ENCODE results near the gene SLC25A48. TPM values are rescaled to one million over a fixed set of nuclear protein-coding genes. Genes with fewer than 3 reads are reported as not detected.
"Not testable (repeated sequence)": the region's sequence is repeated elsewhere in the genome, so short reads cannot be mapped to it uniquely, and the experiment has no call there.

Gene SLC25A48
- total RNA-seq, 2 experiments from 2014 or later = not detected

DNA sequence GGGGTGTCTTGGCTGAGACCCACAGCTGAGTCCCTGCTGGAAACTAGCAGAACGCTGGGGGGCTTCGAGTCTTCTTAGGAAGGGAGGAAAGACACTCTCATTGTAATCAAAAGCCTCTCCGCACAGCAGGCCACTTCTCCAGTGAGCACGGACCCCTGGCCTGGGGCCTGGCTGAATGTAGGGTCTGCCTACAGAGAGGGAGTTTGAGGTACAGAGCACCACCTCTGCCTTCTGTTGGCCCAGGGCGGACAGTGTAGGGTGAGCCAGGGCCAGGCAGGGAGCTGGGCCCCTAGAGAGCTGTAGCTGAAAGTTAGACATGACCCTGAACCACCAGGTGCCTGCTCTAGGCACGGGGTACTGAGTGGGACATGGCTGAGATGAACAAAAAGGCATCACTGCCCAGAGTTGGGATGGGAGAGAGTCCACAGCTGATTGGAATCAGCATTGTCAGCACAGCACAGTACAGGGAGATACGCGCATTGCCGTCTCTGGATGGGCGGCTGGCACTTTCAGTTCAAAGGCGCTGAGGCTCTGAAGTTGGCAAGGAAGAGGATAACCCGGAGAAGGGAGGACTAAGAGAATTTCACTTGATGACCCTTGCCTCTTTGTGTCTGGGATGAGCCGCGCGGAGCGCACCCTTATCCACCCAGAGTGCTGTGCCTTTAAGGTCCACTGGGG, 363 bp upstream of the SLC25A48 start:
- no peak for TF ChIP-seq EZH2phosphoT487 (IDR thresholded peaks at IDR 0.05; ENCODE audit: borderline replicate concordance, low read depth, low read length)
- TF ChIP-seq, protein P1, sequence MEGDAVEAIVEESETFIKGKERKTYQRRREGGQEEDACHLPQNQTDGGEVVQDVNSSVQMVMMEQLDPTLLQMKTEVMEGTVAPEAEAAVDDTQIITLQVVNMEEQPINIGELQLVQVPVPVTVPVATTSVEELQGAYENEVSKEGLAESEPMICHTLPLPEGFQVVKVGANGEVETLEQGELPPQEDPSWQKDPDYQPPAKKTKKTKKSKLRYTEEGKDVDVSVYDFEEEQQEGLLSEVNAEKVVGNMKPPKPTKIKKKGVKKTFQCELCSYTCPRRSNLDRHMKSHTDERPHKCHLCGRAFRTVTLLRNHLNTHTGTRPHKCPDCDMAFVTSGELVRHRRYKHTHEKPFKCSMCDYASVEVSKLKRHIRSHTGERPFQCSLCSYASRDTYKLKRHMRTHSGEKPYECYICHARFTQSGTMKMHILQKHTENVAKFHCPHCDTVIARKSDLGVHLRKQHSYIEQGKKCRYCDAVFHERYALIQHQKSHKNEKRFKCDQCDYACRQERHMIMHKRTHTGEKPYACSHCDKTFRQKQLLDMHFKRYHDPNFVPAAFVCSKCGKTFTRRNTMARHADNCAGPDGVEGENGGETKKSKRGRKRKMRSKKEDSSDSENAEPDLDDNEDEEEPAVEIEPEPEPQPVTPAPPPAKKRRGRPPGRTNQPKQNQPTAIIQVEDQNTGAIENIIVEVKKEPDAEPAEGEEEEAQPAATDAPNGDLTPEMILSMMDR (conservative IDR thresholded peaks at IDR 0.05; ENCODE audit: low read length) = peak; percentile 68; the same call in 1 of the 2 replicates
- H4K20me1 ChIP-seq (ENCODE audit: insufficient read depth, low read length) = no peaks in the 10 kb centered on the region
- CTCF ChIA-PET (ENCODE audit: unreplicated experiment) = no interaction called here
- H3K36me3 ChIP-seq (ENCODE audit: insufficient read depth, low read length) = no peaks in the 10 kb centered on the region
- H3K4me1 ChIP-seq (ENCODE audit: insufficient read depth, low read length, poor library complexity, severe bottlenecking) = no peaks in the 10 kb centered on the region
- no peak overlapping the region for H2AFZ ChIP-seq (ENCODE audit: low read length)
- no peak overlapping the region for H3K4me2 ChIP-seq (ENCODE audit: low read length)
- H3K9me2 ChIP-seq (ENCODE audit: insufficient read depth, low read length) = no peaks in the 10 kb centered on the region
- no peaks in the 10 kb centered on the region for H3K79me2 ChIP-seq (ENCODE audit: insufficient read depth, low read depth, low read length)
- H3K4me3 ChIP-seq (ENCODE audit: low read depth, low read length, poor library complexity, severe bottlenecking) = no peak overlapping the region
- POLR2A ChIA-PET = no interaction called here
- no peak overlapping the region for H3K27ac ChIP-seq (ENCODE audit: low read depth, low read length, poor library complexity, severe bottlenecking)
- BruUV-seq (replicated peaks) = no TSS peak
- DNase-seq (ENCODE audit: low spot score) = no peak
- intact Hi-C loops (cut with micrococcal nuclease; ENCODE audit: unreplicated experiment) = loop anchor here (10.0 kb wide), 1 partner anchor 369 kb away; no protein-coding TSS in a partner anchor
- H3K9me3 ChIP-seq (ENCODE audit: low read length) = no peaks in the 10 kb centered on the region

DNA sequence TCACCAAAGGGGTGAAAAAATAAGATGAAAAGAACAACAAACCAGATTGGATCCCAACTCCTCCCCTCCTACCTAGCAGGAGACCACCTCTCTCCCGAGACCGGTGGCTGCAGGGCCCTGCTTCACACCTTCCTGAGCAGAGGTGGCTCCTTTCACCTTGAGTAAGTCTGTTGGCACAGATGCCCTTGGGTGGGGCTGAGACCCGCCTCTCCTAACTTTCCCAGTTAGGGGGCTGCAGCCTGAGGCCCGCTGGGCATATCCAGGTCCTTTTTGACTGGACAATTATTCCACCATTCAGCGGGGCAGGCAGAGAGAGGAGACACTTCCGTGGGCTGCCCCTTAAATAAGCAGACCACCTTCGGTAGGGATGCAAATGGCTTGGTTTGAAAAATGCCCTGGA, 1.3 kb downstream of the SLC25A48 start:
- H2AFZ ChIP-seq (ENCODE audit: low read length) = no peak overlapping the region
- TF ChIP-seq, protein P1 (conservative IDR thresholded peaks at IDR 0.05; ENCODE audit: low read length) = no peak
- no peak for TF ChIP-seq EZH2phosphoT487 (IDR thresholded peaks at IDR 0.05; ENCODE audit: borderline replicate concordance, low read depth, low read length)
- no peaks in the 10 kb centered on the region for H3K9me3 ChIP-seq (ENCODE audit: low read length)
- POLR2A ChIA-PET = no interaction called here
- H4K20me1 ChIP-seq (ENCODE audit: insufficient read depth, low read length) = no peaks in the 10 kb centered on the region
- intact Hi-C loops (cut with micrococcal nuclease; ENCODE audit: unreplicated experiment) = loop anchor here (10.0 kb wide), 1 partner anchor 371 kb away; no protein-coding TSS in a partner anchor
- no peak overlapping the region for H3K4me3 ChIP-seq (ENCODE audit: low read depth, low read length, poor library complexity, severe bottlenecking)
- DNase-seq (ENCODE audit: low spot score) = no peak
- CTCF ChIA-PET (ENCODE audit: unreplicated experiment) = no interaction called here
- H3K4me2 ChIP-seq (ENCODE audit: low read length) = no peak overlapping the region
- BruUV-seq (replicated peaks) = no TSS peak
- H3K36me3 ChIP-seq (ENCODE audit: insufficient read depth, low read length) = no peaks in the 10 kb centered on the region
- no peaks in the 10 kb centered on the region for H3K9me2 ChIP-seq (ENCODE audit: insufficient read depth, low read length)
- H3K79me2 ChIP-seq (ENCODE audit: insufficient read depth, low read depth, low read length) = no peaks in the 10 kb centered on the region
- H3K4me1 ChIP-seq (ENCODE audit: insufficient read depth, low read length, poor library complexity, severe bottlenecking) = no peaks in the 10 kb centered on the region
- no peak overlapping the region for H3K27ac ChIP-seq (ENCODE audit: low read depth, low read length, poor library complexity, severe bottlenecking)

DNA sequence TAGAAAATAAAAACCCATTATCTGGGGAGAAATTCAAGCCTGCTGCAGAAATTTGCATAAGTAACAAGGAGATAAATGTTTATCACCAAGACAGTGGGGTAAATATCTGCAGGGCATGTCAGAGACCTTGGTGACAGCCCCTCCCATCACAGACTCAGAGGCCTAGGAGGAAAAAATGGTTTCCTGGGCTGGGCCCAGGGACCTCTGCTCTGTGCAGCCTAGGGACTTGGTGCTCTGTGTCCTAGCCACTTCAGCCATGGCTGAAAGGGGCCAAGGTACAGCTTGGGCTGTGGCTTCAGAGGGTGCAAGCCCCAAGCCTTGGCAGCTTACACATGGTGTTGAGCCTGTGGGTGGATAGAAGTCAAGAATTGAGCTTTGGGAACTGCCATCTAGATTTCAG, 3.9 kb downstream of the SLC25A48 start:
- H3K4me3 ChIP-seq (ENCODE audit: low read depth, low read length, poor library complexity, severe bottlenecking); DNase-seq (ENCODE audit: low spot score); CTCF ChIA-PET (ENCODE audit: unreplicated experiment); H3K4me1 ChIP-seq (ENCODE audit: insufficient read depth, low read length, poor library complexity, severe bottlenecking); POLR2A ChIA-PET; H3K9me2 ChIP-seq (ENCODE audit: insufficient read depth, low read length); BruUV-seq (replicated peaks); H2AFZ ChIP-seq (ENCODE audit: low read length); H3K36me3 ChIP-seq (ENCODE audit: insufficient read depth, low read length); H4K20me1 ChIP-seq (ENCODE audit: insufficient read depth, low read length); H3K79me2 ChIP-seq (ENCODE audit: insufficient read depth, low read depth, low read length); H3K27ac ChIP-seq (ENCODE audit: low read depth, low read length, poor library complexity, severe bottlenecking); H3K4me2 ChIP-seq (ENCODE audit: low read length); H3K9me3 ChIP-seq (ENCODE audit: low read length): not testable (repeated sequence)
- intact Hi-C loops (cut with micrococcal nuclease; ENCODE audit: unreplicated experiment) = loop anchor here (10.0 kb wide), 1 partner anchor 374 kb away; no protein-coding TSS in a partner anchor

All from OCI-LY7 (cell line).